Germinal center (tissue), 1 donor: ENCODE results near the gene KDELR3.

Experiments used
- DNase-seq: peaks from one replicate; pipeline ENCODE4 v3.0.0; 2012; ENCODE audit warnings: mixed read lengths, low spot score

KDELR3 gene

DNA sequence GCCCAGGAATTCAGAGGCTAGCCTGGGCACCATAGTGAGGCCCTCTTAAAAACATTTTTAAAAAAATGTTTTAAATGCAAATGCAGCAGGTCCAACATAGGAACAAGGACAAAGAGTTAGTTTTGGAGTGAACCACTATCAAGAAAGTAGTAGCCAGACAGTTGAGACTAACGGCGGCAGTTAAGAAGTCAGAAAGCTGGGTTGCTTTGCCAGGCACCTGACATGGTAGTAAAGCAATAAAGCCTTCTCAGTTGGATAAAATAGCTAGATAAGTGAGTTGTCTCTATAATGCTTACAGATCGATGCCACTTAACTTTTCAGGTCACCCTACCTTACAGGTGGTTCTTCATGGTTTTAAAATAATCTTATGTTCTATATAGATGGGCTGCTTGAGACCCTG is 55.1 kb downstream of the KDELR3 start:
- DNase-seq: no peak

GRCh38 chr22:38523479-38523878 is 55.6 kb downstream of the KDELR3 start:
- DNase-seq: no peak

DNA sequence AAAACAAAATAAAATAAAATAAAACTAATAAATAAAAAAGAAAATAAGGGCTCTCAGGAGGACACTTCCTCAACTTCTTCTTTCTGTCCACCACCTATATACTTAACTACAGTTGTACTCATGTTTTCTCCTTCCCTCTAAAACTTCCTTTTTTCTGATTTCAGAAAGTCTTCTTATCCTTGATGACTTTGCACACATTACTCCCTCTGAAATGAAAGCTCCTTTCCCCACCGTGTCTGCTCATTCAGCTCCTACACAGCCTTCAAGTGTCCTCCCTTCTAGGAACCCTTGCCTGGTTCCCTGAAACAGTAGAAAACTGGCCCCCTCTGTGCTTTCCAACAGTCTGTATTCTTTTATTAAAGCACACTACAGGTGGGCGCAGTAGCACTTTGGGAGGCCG is 56.5 kb downstream of the KDELR3 start:
- DNase-seq: no peak

- no peak for DNase-seq
Measured at GRCh38 chr22:38531251-38531938, 63.5 kb downstream of the KDELR3 start.
